Measurements from ENCODE around the gene COG8. TPM values are rescaled to one million over a fixed set of nuclear protein-coding genes. Genes with fewer than 3 reads are reported as not detected.
A peak's percentile ranks its signal among the peaks of the same experiment; 100 is the strongest.

The COG8 gene, protein sequence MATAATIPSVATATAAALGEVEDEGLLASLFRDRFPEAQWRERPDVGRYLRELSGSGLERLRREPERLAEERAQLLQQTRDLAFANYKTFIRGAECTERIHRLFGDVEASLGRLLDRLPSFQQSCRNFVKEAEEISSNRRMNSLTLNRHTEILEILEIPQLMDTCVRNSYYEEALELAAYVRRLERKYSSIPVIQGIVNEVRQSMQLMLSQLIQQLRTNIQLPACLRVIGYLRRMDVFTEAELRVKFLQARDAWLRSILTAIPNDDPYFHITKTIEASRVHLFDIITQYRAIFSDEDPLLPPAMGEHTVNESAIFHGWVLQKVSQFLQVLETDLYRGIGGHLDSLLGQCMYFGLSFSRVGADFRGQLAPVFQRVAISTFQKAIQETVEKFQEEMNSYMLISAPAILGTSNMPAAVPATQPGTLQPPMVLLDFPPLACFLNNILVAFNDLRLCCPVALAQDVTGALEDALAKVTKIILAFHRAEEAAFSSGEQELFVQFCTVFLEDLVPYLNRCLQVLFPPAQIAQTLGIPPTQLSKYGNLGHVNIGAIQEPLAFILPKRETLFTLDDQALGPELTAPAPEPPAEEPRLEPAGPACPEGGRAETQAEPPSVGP
- polyA plus RNA-seq (2011; rRNA removed) (25.2 and 31.6 TPM in 2 replicates), polyA minus RNA-seq (2011; rRNA and poly(A)+ RNA removed) (31.0 and 38.8 TPM in 2 replicates)

DNA sequence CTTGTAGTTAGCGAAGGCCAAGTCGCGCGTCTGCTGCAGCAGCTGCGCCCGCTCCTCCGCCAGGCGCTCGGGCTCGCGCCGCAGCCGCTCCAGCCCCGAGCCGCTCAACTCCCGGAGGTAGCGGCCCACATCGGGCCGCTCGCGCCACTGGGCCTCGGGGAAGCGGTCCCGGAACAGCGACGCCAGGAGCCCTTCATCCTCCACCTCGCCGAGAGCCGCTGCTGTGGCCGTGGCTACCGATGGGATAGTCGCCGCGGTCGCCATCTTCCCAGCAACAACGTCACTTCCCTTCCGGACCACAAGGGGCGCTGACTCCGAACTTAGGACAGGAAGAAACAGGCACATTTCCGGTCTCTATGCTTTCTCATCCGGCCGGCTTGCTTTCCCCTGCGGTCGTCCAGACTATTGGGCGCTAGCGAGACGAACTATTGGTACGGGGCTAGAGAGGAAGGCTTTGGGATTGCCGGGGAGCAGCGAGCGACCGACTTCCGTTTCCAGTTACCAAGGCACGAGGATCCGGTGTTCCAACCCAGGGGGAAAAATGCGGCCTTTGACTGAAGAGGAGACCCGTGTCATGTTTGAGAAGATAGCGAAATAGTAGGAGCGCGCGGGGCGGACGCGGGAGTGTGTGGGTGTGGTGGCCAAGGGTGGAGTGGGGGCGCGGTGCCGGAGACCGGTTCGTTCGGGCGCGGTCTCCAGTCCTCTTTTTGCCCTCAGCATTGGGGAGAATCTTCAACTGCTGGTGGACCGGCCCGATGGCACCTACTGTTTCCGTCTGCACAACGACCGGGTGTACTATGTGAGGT lies at the start of gene COG8, which contains the start of gene NIP7:
Gene COG8, minus strand, starts transcription at position 276 of the 806 bp plus-strand sequence. Its CDS starts 12 bp downstream, at position 264.
Gene NIP7, plus strand, starts transcription at position 484 of the 806 bp plus-strand sequence. Its CDS starts 58 bp downstream, at position 542.
- DNase-seq (ENCODE audit: low read depth), result peak; percentile 90
- H3K27me3 ChIP-seq (ENCODE audit: control insufficient read depth, insufficient read depth, low read length), result no peaks in the 10 kb centered on the region
- H3K4me3 ChIP-seq (ENCODE audit: low read depth, low read length), result peak within 1 kb of the TSS; percentile 83
- ChIA-PET POLR2A (no interaction called here), CTCF (interaction anchor here (0.8 to 1.2 kb wide), 6 partner anchors 10 to 190 kb away, joined by 3 to 6 read pairs (median 4); no protein-coding TSS in a partner anchor)
- TF ChIP-seq, protein P1, sequence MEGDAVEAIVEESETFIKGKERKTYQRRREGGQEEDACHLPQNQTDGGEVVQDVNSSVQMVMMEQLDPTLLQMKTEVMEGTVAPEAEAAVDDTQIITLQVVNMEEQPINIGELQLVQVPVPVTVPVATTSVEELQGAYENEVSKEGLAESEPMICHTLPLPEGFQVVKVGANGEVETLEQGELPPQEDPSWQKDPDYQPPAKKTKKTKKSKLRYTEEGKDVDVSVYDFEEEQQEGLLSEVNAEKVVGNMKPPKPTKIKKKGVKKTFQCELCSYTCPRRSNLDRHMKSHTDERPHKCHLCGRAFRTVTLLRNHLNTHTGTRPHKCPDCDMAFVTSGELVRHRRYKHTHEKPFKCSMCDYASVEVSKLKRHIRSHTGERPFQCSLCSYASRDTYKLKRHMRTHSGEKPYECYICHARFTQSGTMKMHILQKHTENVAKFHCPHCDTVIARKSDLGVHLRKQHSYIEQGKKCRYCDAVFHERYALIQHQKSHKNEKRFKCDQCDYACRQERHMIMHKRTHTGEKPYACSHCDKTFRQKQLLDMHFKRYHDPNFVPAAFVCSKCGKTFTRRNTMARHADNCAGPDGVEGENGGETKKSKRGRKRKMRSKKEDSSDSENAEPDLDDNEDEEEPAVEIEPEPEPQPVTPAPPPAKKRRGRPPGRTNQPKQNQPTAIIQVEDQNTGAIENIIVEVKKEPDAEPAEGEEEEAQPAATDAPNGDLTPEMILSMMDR (IDR thresholded peaks at IDR 0.05; ENCODE audit: insufficient read depth, low read depth, low read length), result peak; percentile 85
- peaks cover 13% of the 10 kb centered on the region for H3K36me3 ChIP-seq (ENCODE audit: control insufficient read depth, insufficient read depth, low read length)

DNA sequence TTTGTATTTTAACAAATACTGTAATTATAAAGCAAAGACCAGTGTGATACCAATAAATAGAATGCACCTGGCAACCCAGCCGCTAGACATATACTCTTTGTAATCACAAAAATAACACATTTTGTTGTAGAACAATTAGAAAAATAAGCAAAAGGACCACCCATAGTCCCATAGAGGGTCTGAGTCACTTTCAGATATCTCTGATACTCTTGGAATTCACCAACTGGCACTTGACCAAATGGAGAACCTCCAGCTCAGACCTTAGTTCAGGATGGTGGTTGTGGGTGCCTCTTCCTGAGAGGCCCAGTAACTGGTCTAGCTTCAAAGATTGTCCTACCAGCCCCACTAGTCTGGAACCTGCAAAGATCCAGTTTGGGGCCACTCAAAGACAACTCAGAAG lies 47.2 kb upstream of the COG8 start:
- TF ChIP-seq, protein P1 (IDR thresholded peaks at IDR 0.05; ENCODE audit: insufficient read depth, low read depth, low read length), result no peak
- no peaks in the 10 kb centered on the region; the same call in 1 of the 2 replicates for H3K36me3 ChIP-seq (ENCODE audit: control insufficient read depth, insufficient read depth, low read length)
- POLR2A ChIA-PET, result no interaction called here
- H3K27me3 ChIP-seq (ENCODE audit: control insufficient read depth, insufficient read depth, low read length), result no peaks in the 10 kb centered on the region
- no peak overlapping the region for H3K4me3 ChIP-seq (ENCODE audit: low read depth, low read length)
- CTCF ChIA-PET, result interaction anchor here (3.4 kb wide), 1 partner anchor 10 kb away, joined by 17 read pairs; no protein-coding TSS in a partner anchor
- DNase-seq (ENCODE audit: low read depth), result no peak

DNA sequence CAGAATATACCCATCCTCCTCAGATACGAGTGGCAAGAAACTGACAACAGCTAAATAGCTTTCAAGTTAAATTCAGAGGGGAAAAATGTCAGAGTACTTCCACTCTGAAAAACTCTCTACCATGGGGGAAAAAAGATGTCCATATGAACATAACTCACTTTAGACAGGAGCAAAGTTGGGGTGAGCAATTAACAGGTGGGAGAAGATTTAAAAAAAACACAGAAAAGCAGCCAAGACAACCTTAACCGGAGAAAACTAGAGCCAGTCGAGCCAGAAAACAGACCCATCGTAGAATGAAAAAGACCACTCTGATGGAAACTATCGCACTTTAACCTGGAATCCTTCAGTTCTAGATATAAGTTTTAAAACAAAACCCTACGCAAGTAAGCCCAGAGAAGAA lies 45.6 kb upstream of the COG8 start:
- POLR2A ChIA-PET, result no interaction called here
- H3K36me3 ChIP-seq (ENCODE audit: control insufficient read depth, insufficient read depth, low read length), result no peaks in the 10 kb centered on the region; the same call in none of the 2 replicates
- DNase-seq (ENCODE audit: low read depth), result no peak
- H3K27me3 ChIP-seq (ENCODE audit: control insufficient read depth, insufficient read depth, low read length), result no peaks in the 10 kb centered on the region
- CTCF ChIA-PET, result interaction anchor here (0.6 to 1.4 kb wide), 7 partner anchors 15 to 327 kb away, joined by 3 to 6 read pairs (median 3); no protein-coding TSS in a partner anchor
- peak overlapping the region; percentile 84 for H3K4me3 ChIP-seq (ENCODE audit: low read depth, low read length)
- TF ChIP-seq, protein P1 (IDR thresholded peaks at IDR 0.05; ENCODE audit: insufficient read depth, low read depth, low read length), result no peak

DNA sequence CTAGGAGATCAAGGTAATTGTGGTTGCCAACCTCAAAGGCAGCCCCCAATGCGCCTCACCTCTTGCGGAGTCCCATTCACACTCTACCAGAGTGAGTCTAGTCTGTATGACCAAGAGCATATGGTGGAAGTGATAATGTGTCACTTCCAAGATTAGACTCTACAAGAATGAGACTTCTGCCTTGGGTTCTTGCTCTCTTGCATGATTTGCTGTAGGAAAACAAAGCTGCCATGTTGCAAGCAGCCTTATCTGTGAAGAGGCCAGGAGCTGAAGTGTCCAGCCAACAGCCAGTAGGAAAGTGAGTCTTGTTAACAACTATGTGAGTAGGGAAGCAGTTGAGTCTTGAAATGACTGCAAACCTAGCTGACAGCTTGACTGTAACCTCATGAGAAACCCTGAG lies 43.1 kb upstream of the COG8 start:
- no peak overlapping the region for H3K4me3 ChIP-seq (ENCODE audit: low read depth, low read length)
- no peaks in the 10 kb centered on the region for H3K27me3 ChIP-seq (ENCODE audit: control insufficient read depth, insufficient read depth, low read length)
- no peak for DNase-seq (ENCODE audit: low read depth)
- peaks cover 3% of the 10 kb centered on the region for H3K36me3 ChIP-seq (ENCODE audit: control insufficient read depth, insufficient read depth, low read length)
- ChIA-PET CTCF (interaction anchor here (1.4 kb wide), 1 partner anchor 14 kb away, joined by 4 read pairs; no protein-coding TSS in a partner anchor), POLR2A (interaction anchor here (0.6 kb wide), 2 partner anchors 266 to 325 kb away, joined by 4 to 5 read pairs; no protein-coding TSS in a partner anchor)
- TF ChIP-seq, protein P1 (IDR thresholded peaks at IDR 0.05; ENCODE audit: insufficient read depth, low read depth, low read length), result no peak
